Measurements from ENCODE around the gene TRAK2.
"Not testable (repeated sequence)": the region's sequence is repeated elsewhere in the genome, so short reads cannot be mapped to it uniquely, and the experiment has no call there.

Gene TRAK2

GRCh38 chr2:201444746-201445465, 6.4 kb downstream of the TRAK2 start:
- Histone ChIP-seq H4K20me1 (ENCODE audit: insufficient read depth, low read length) (0 out of 2 replicates have a peak, but pooled peaks cover 5% of the 10 kb centered on the region), H3K79me2 (ENCODE audit: insufficient read depth, low read length) (peaks cover 11% of the 10 kb centered on the region), H2AFZ (ENCODE audit: low read depth, low read length) (no peak overlapping the region), H3K4me3 (ENCODE audit: low read depth in 1 of 2, low read length in 2 of 2) (no peak overlapping the region), H3K4me2 (ENCODE audit: insufficient read depth, low read length) (no peak overlapping the region), H3K36me3 (ENCODE audit: insufficient read depth, low read length) (no peaks in the 10 kb centered on the region), H3K9ac (ENCODE audit: low read depth, low read length) (no peak overlapping the region), H3K4me1 (ENCODE audit: insufficient read depth, low read length) (peaks cover 10% of the 10 kb centered on the region; the same call in 1 of the 2 replicates), H3K27ac (ENCODE audit: low read length) (no peak overlapping the region), H3K9me3 (ENCODE audit: insufficient read depth, low read length, severe bottlenecking) (no peaks in the 10 kb centered on the region), H3K27me3 (ENCODE audit: insufficient read depth, low read length, poor library complexity) (no peaks in the 10 kb centered on the region)
- no peak for DNase-seq
- ATAC-seq (ENCODE audit: insufficient read depth, low read depth): no peak
- TF ChIP-seq CTCF (IDR thresholded peaks at IDR 0.05; ENCODE audit: borderline replicate concordance, extremely low read depth, low read length, poor library complexity, severe bottlenecking): no peak

GRCh38 chr2:201441409-201441808, 9.8 kb downstream of the TRAK2 start:
- Histone ChIP-seq H3K4me1 (ENCODE audit: insufficient read depth, low read length) (no peaks in the 10 kb centered on the region), H2AFZ (ENCODE audit: low read depth, low read length) (no peak overlapping the region), H3K27ac (ENCODE audit: low read length) (no peak overlapping the region), H3K4me3 (ENCODE audit: low read depth in 1 of 2, low read length in 2 of 2) (no peak overlapping the region), H3K9ac (ENCODE audit: low read depth, low read length) (no peak overlapping the region), H3K27me3 (ENCODE audit: insufficient read depth, low read length, poor library complexity) (no peaks in the 10 kb centered on the region), H3K9me3 (ENCODE audit: insufficient read depth, low read length, severe bottlenecking) (no peaks in the 10 kb centered on the region), H3K79me2 (ENCODE audit: insufficient read depth, low read length) (no peaks in the 10 kb centered on the region; the same call in 1 of the 2 replicates), H3K4me2 (ENCODE audit: insufficient read depth, low read length) (no peak overlapping the region), H4K20me1 (ENCODE audit: insufficient read depth, low read length) (no peaks in the 10 kb centered on the region), H3K36me3 (ENCODE audit: insufficient read depth, low read length) (no peaks in the 10 kb centered on the region)
- TF ChIP-seq EZH2 (IDR thresholded peaks at IDR 0.05; ENCODE audit: borderline replicate concordance, low read depth, low read length, severe bottlenecking) (no peak), CTCF (IDR thresholded peaks at IDR 0.05; ENCODE audit: borderline replicate concordance, extremely low read depth, low read length, poor library complexity, severe bottlenecking) (no peak)
- no peak for DNase-seq
- ATAC-seq (ENCODE audit: insufficient read depth, low read depth): no peak

GRCh38 chr2:201440182-201440581, 11.1 kb downstream of the TRAK2 start:
- DNase-seq: no peak
- Histone ChIP-seq H3K4me3 (ENCODE audit: low read depth in 1 of 2, low read length in 2 of 2) (no peak overlapping the region), H3K4me2 (ENCODE audit: insufficient read depth, low read length) (no peak overlapping the region), H4K20me1 (ENCODE audit: insufficient read depth, low read length) (no peaks in the 10 kb centered on the region), H3K4me1 (ENCODE audit: insufficient read depth, low read length) (no peaks in the 10 kb centered on the region), H2AFZ (ENCODE audit: low read depth, low read length) (no peak overlapping the region), H3K36me3 (ENCODE audit: insufficient read depth, low read length) (no peaks in the 10 kb centered on the region), H3K79me2 (ENCODE audit: insufficient read depth, low read length) (no peaks in the 10 kb centered on the region; the same call in 1 of the 2 replicates), H3K9ac (ENCODE audit: low read depth, low read length) (no peak overlapping the region), H3K9me3 (ENCODE audit: insufficient read depth, low read length, severe bottlenecking) (no peaks in the 10 kb centered on the region), H3K27me3 (ENCODE audit: insufficient read depth, low read length, poor library complexity) (no peaks in the 10 kb centered on the region), H3K27ac (ENCODE audit: low read length) (no peak overlapping the region)
- no peak for ATAC-seq (ENCODE audit: insufficient read depth, low read depth)
- no peak for TF ChIP-seq EZH2 (IDR thresholded peaks at IDR 0.05; ENCODE audit: borderline replicate concordance, low read depth, low read length, severe bottlenecking)
- TF ChIP-seq CTCF (IDR thresholded peaks at IDR 0.05; ENCODE audit: borderline replicate concordance, extremely low read depth, low read length, poor library complexity, severe bottlenecking): no peak

GRCh38 chr2:201439336-201439922, 11.8 kb downstream of the TRAK2 start:
- H3K9me3 ChIP-seq (ENCODE audit: insufficient read depth, low read length, severe bottlenecking); ATAC-seq (ENCODE audit: insufficient read depth, low read depth); H3K4me1 ChIP-seq (ENCODE audit: insufficient read depth, low read length); DNase-seq; H3K36me3 ChIP-seq (ENCODE audit: insufficient read depth, low read length); H2AFZ ChIP-seq (ENCODE audit: low read depth, low read length); H3K79me2 ChIP-seq (ENCODE audit: insufficient read depth, low read length); H3K27me3 ChIP-seq (ENCODE audit: insufficient read depth, low read length, poor library complexity); H4K20me1 ChIP-seq (ENCODE audit: insufficient read depth, low read length); H3K4me3 ChIP-seq (ENCODE audit: low read depth in 1 of 2, low read length in 2 of 2); H3K27ac ChIP-seq (ENCODE audit: low read length); H3K9ac ChIP-seq (ENCODE audit: low read depth, low read length); H3K4me2 ChIP-seq (ENCODE audit: insufficient read depth, low read length): not testable (repeated sequence)
